ENCODE data around the gene MAGI3. TPM values are rescaled to one million over a fixed set of nuclear protein-coding genes. Genes with fewer than 3 reads are reported as not detected.

MAGI3 gene
- total and polyA plus RNA-seq, 4 donors: 3.0 to 28.8 (median 7.5) TPM

- H3K27me3 ChIP-seq (ENCODE audit: control insufficient read depth in 4 of 4, insufficient read depth in 4 of 4, low read length in 3 of 4): no peaks in the 10 kb centered on the region
- DNase-seq (ENCODE audit: low spot score): no peak
- no peaks in the 10 kb centered on the region for H3K36me3 ChIP-seq (ENCODE audit: control insufficient read depth in 4 of 4, insufficient read depth in 3 of 4, low read depth in 1 of 4, low read length in 3 of 4)
- TF ChIP-seq RAD21 (IDR thresholded peaks at IDR 0.05) (no peak), YY1 (IDR thresholded peaks at IDR 0.05) (no peak), JUND (IDR thresholded peaks at IDR 0.05) (no peak), RXRA (IDR thresholded peaks at IDR 0.05) (no peak), NR2F2 (IDR thresholded peaks at IDR 0.05) (no peak), CTCF (IDR thresholded peaks at IDR 0.05; ENCODE audit: low read depth, low read length, missing input control) (no peak), SP1 (IDR thresholded peaks at IDR 0.05) (no peak), ZBTB33 (IDR thresholded peaks at IDR 0.05) (no peak), MAX (IDR thresholded peaks at IDR 0.05) (no peak), ATF3 (IDR thresholded peaks at IDR 0.05) (no peak), HNF4G (IDR thresholded peaks at IDR 0.05) (no peak), HNF4A (conservative IDR thresholded peaks at IDR 0.05) (no peak), TAF1 (conservative IDR thresholded peaks at IDR 0.05) (no peak)
- H3K9me3 ChIP-seq (ENCODE audit: control insufficient read depth in 4 of 4, low read length in 3 of 4): no peaks in the 10 kb centered on the region
- no peaks in the 10 kb centered on the region for H3K4me1 ChIP-seq (ENCODE audit: control insufficient read depth in 4 of 4, insufficient read depth in 4 of 4, low read length in 3 of 4)
- H3K27ac ChIP-seq (ENCODE audit: low read depth in 1 of 2, low read length in 2 of 2): no peak overlapping the region
- H3K9ac ChIP-seq (ENCODE audit: low read depth in 1 of 2, low read length in 2 of 2): no peak overlapping the region
- 91% methylated on average over 3 of the region's 3 CpGs for WGBS
- H3K4me3 ChIP-seq (ENCODE audit: low read depth in 1 of 3, low read length in 3 of 3): no peak overlapping the region
These were observed 141.0 kb downstream of the MAGI3 start for GRCh38 chr1:113531321-113531720.

- DNase-seq (ENCODE audit: low spot score): no peak
- Histone ChIP-seq H3K4me1 (ENCODE audit: control insufficient read depth in 4 of 4, insufficient read depth in 4 of 4, low read length in 3 of 4) (no peaks in the 10 kb centered on the region), H3K36me3 (ENCODE audit: control insufficient read depth in 4 of 4, insufficient read depth in 3 of 4, low read depth in 1 of 4, low read length in 3 of 4) (no peaks in the 10 kb centered on the region), H3K4me3 (ENCODE audit: low read depth in 1 of 3, low read length in 3 of 3) (no peak overlapping the region), H3K9me3 (ENCODE audit: control insufficient read depth in 4 of 4, low read length in 3 of 4) (no peaks in the 10 kb centered on the region), H3K27ac (ENCODE audit: low read depth in 1 of 2, low read length in 2 of 2) (no peak overlapping the region), H3K27me3 (ENCODE audit: control insufficient read depth in 4 of 4, insufficient read depth in 4 of 4, low read length in 3 of 4) (no peaks in the 10 kb centered on the region), H3K9ac (ENCODE audit: low read depth in 1 of 2, low read length in 2 of 2) (no peak overlapping the region)
- TF ChIP-seq EGR1 (IDR thresholded peaks at IDR 0.05; ENCODE audit: low read depth in 2 of 2) (no peak), GABPA (IDR thresholded peaks at IDR 0.05 in 1 of 2, conservative IDR thresholded peaks at IDR 0.05 in 1 of 2) (no peak), ZBTB33 (IDR thresholded peaks at IDR 0.05) (no peak), RAD21 (IDR thresholded peaks at IDR 0.05) (no peak), NR2F2 (IDR thresholded peaks at IDR 0.05) (no peak), HNF4G (IDR thresholded peaks at IDR 0.05) (no peak), TAF1 (conservative IDR thresholded peaks at IDR 0.05) (no peak), FOXA1 (IDR thresholded peaks at IDR 0.05) (no peak), REST (IDR thresholded peaks at IDR 0.05) (no peak), YY1 (IDR thresholded peaks at IDR 0.05) (no peak), RXRA (IDR thresholded peaks at IDR 0.05) (no peak), CTCF (IDR thresholded peaks at IDR 0.05; ENCODE audit: low read depth, low read length, missing input control) (no peak), MAX (IDR thresholded peaks at IDR 0.05) (no peak)
- WGBS: 98% methylated on average over 3 of the region's 3 CpGs
These were observed 142.7 kb downstream of the MAGI3 start for GRCh38 chr1:113533061-113533460.

Measured in liver (tissue), 9 donors.